Panc1 (cell line): ENCODE data around the gene DGCR2. TPM values are rescaled to one million over a fixed set of nuclear protein-coding genes. Genes with fewer than 3 reads are reported as not detected.
"Not testable (repeated sequence)": the region's sequence is repeated elsewhere in the genome, so short reads cannot be mapped to it uniquely, and the experiment has no call there.

Experiments used
- ATAC-seq: fragments of 200-7000 bp; cut with Tn5 transposase; 2 replicates; pipeline ENCODE4 v1.9.1; 2020; ENCODE audit warnings: mild to moderate bottlenecking, moderate library complexity
- BruUV-seq: library from RNA; stranded (reverse); fragments of 400-500 nt; replicated peaks from 2 replicates; lab custom pipeline; 2021; lab: Mats Ljungman, UMichigan
- CTCF ChIA-PET: fragments of 300-600 bp; sonication (Branson Sonifier 250); formaldehyde crosslinking; loops from one replicate; lab custom pipeline; 2022; ENCODE audit warnings: antibody characterized with exemption; lab: Charles Lee
- POLR2A ChIA-PET: fragments of 300-600 bp; sonication (Branson Sonifier 250); formaldehyde crosslinking; loops from one replicate; lab custom pipeline; 2022; ENCODE audit warnings: antibody characterized with exemption; lab: Charles Lee
- DNase-seq: peaks from one replicate; pipeline ENCODE4 v3.0.0-alpha.2; 2010; ENCODE audit warnings: low read depth, low spot score
- H3K27ac ChIP-seq: 2 replicates; pipeline ENCODE4 v1.5.1; 2011; ENCODE audit warnings: mild to moderate bottlenecking, low read length, inconsistent platforms
- H3K27me3 ChIP-seq: fragments of 200-500 bp; sonication (Bioruptor generic); 2 replicates; pipeline ENCODE4 v1.6.0; 2014; ENCODE audit warnings: low read length, inconsistent platforms; ENCODE audit not compliant: control insufficient read depth, insufficient read depth
- H3K36me3 ChIP-seq: fragments of 200-500 bp; sonication (Bioruptor generic); 2 replicates; pipeline ENCODE4 v1.5.1; 2014; ENCODE audit warnings: inconsistent platforms, mild to moderate bottlenecking, low read length, moderate library complexity; ENCODE audit not compliant: control insufficient read depth, insufficient read depth
- H3K4me1 ChIP-seq: 2 replicates; pipeline ENCODE4 v1.5.1; 2011; ENCODE audit warnings: inconsistent platforms, mild to moderate bottlenecking, low read length, moderate library complexity; ENCODE audit not compliant: control insufficient read depth, insufficient read depth
- H3K4me3 ChIP-seq, 2 experiments: 2 replicates each; pipeline ENCODE4 v1.5.1; 2011 to 2012; ENCODE audit warnings: low read depth in 2 of 2, low read length in 2 of 2, mild to moderate bottlenecking in 2 of 2, inconsistent platforms in 1 of 2, moderate library complexity in 1 of 2
- H3K9me3 ChIP-seq: fragments of 200-500 bp; sonication (Bioruptor generic); 2 replicates; pipeline ENCODE4 v1.5.1; 2014; ENCODE audit warnings: low read depth, mild to moderate bottlenecking, inconsistent platforms, low read length, moderate library complexity; ENCODE audit not compliant: control insufficient read depth, insufficient read depth
- CTCF ChIP-seq: fragments of 450-650 bp; IDR thresholded peaks from 2 replicates; pipeline ENCODE4 v1.5.1; 2017; ENCODE audit warnings: mild to moderate bottlenecking
- POLR2AphosphoS5 ChIP-seq: IDR thresholded peaks from 2 replicates; pipeline ENCODE4 v1.6.1; 2012; ENCODE audit warnings: mild to moderate bottlenecking, low read depth, low read length, moderate library complexity
- REST ChIP-seq, 2 experiments: IDR thresholded peaks; 2 replicates each; pipeline ENCODE4 v1.6.1; 2011 to 2012; ENCODE audit warnings: low read depth in 2 of 2, control low read depth in 1 of 2, low read length in 1 of 2, mild to moderate bottlenecking in 1 of 2, moderate library complexity in 1 of 2; ENCODE audit not compliant: insufficient read depth in 1 of 2
- SIN3A ChIP-seq: IDR thresholded peaks from 2 replicates; pipeline ENCODE4 v1.6.1; 2012; ENCODE audit warnings: low read depth, mild to moderate bottlenecking, low read length, moderate library complexity, borderline replicate concordance; ENCODE audit not compliant: insufficient read depth
- TCF7L2 ChIP-seq: IDR thresholded peaks from 2 replicates; pipeline ENCODE4 v1.6.1; 2011; ENCODE audit warnings: mild to moderate bottlenecking, low read depth, low read length, inconsistent platforms
- in situ Hi-C: cut with HindIII; loops from 2 replicates; pipeline ENCODE4 v1.10.0; 2016; ENCODE audit warnings: low sequenced_read_pairs, low pct_unique_long_range_greater_than_20kb
- intact Hi-C: fragments of 100-400 bp; cut with micrococcal nuclease; formaldehyde crosslinking; loops from one replicate; pipeline ENCODE4 v1.10.0; 2022; ENCODE audit not compliant: unreplicated experiment
- total RNA-seq: library from RNA; stranded (reverse); gene quantifications from one replicate; pipeline ENCODE4 v1.2.1, GENCODE V29; 2021; ENCODE audit not compliant: unreplicated experiment

DGCR2 gene
- total RNA-seq, 1 experiment from 2014 or later, result 35.1 TPM

- in situ Hi-C loops, result no loop called here
These were observed 35.8 kb downstream of the DGCR2 start for GRCh38 chr22:19086417-19086816.

GRCh38 chr22:19085233-19085718 lies 36.9 kb downstream of the DGCR2 start:
- in situ Hi-C loops (no loop called here), intact Hi-C loops (no loop called here)
- Histone ChIP-seq H3K4me1 (no peaks in the 10 kb centered on the region), H3K4me3 (no peak overlapping the region), H3K9me3 (no peaks in the 10 kb centered on the region), H3K27ac (no peak overlapping the region), H3K36me3 (no peaks in the 10 kb centered on the region), H3K27me3 (no peaks in the 10 kb centered on the region)
- no peak for TF ChIP-seq POLR2AphosphoS5
- TF ChIP-seq CTCF, result peak; percentile 67
- TF ChIP-seq REST (IDR thresholded peaks at IDR 0.05; ENCODE audit: insufficient read depth in 1 of 2, low read depth in 2 of 2, low read length in 1 of 2), result no peak
- BruUV-seq, result no TSS peak
- CTCF ChIA-PET, result no interaction called here
- DNase-seq, result no peak
- POLR2A ChIA-PET, result no interaction called here
- ATAC-seq, result peak; percentile 80

More at GRCh38 chr22:19086417-19086816, 35.8 kb downstream of the DGCR2 start:
- no peaks in the 10 kb centered on the region for H3K36me3 ChIP-seq
- no peak for TF ChIP-seq CTCF
- no peak for TF ChIP-seq TCF7L2
- no peak for TF ChIP-seq SIN3A
- TF ChIP-seq POLR2AphosphoS5, result no peak
- TF ChIP-seq REST (IDR thresholded peaks at IDR 0.05; ENCODE audit: insufficient read depth in 1 of 2, low read depth in 2 of 2, low read length in 1 of 2), result no peak
- no peaks in the 10 kb centered on the region for H3K4me1 ChIP-seq
- ATAC-seq, result no peak
- no peak overlapping the region for H3K27ac ChIP-seq
- no peak for DNase-seq
- POLR2A ChIA-PET, result no interaction called here
- H3K9me3 ChIP-seq, result no peaks in the 10 kb centered on the region
- no TSS peak for BruUV-seq
- no peaks in the 10 kb centered on the region for H3K27me3 ChIP-seq
- intact Hi-C loops, result no loop called here
- CTCF ChIA-PET, result interaction anchor here (0.7 kb wide), 1 partner anchor 15 kb away, joined by 3 read pairs; no protein-coding TSS in a partner anchor
- no peak overlapping the region for H3K4me3 ChIP-seq

GRCh38 chr22:19084586-19084985 lies 37.6 kb downstream of the DGCR2 start:
- POLR2A ChIA-PET, result interaction anchor here (0.7 kb wide), 1 partner anchor 12 kb away, joined by 6 read pairs; no protein-coding TSS in a partner anchor
- BruUV-seq, in situ Hi-C loops, ATAC-seq, H3K9me3 ChIP-seq, DNase-seq, CTCF ChIA-PET, H3K27ac ChIP-seq, intact Hi-C loops, H3K36me3 ChIP-seq, H3K4me1 ChIP-seq, H3K4me3 ChIP-seq, H3K27me3 ChIP-seq: not testable (repeated sequence)

GRCh38 chr22:19084126-19084525 lies 38.1 kb downstream of the DGCR2 start:
- H3K4me3 ChIP-seq, BruUV-seq, POLR2A ChIA-PET, H3K36me3 ChIP-seq, H3K27ac ChIP-seq, CTCF ChIA-PET, in situ Hi-C loops, H3K4me1 ChIP-seq, H3K27me3 ChIP-seq, ATAC-seq, H3K9me3 ChIP-seq, intact Hi-C loops, DNase-seq: not testable (repeated sequence)
